GM19467 (cell line): ENCODE measurements around the gene CLEC14A.

Experiments used
- ATAC-seq: cut with Tn5 transposase; IDR thresholded peaks from one replicate; pipeline ENCODE4 v1.9.1; 2021; ENCODE audit warnings: mild to moderate bottlenecking, moderate library complexity; ENCODE audit not compliant: unreplicated experiment

Gene CLEC14A

DNA sequence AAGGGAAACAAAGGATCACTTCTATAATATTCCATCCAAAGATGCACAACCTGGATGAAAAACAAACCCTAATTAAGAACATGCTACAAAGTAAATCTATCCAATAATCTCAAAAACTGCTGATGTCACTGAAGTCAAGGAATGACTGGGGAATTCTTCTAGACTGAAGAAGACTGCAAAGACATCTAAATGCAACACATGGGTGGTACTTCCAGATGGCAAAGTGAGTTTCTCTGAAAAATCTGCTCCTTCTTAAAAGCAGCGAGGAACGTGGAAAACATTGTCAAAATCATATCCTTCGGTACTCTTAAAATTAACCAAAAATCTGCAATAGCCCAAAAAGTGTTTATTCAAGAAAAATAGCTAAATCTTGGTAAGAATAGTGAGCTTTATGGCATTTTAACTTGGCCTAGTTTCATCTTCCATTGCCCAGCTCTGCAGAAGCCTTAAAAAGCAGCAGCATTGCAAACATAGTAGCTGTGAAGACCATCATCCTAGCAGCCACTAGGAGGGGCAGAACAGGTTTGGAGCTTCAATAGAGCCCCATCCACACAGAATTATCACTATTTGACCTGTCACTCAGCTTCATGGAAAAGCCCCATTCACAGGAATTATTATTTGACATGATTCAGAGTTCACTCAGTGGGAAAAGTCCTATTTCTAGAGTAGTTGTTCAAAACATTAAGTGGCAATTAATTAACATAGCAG, 7.4 kb downstream of the CLEC14A start:
- ATAC-seq, result no peak

GRCh38 chr14:38243696-38244240, 12.1 kb downstream of the CLEC14A start:
- no peak for ATAC-seq

GRCh38 chr14:38238878-38239277, 17.0 kb downstream of the CLEC14A start:
- ATAC-seq, result no peak

GRCh38 chr14:38238332-38238731, 17.6 kb downstream of the CLEC14A start:
- no peak for ATAC-seq

DNA sequence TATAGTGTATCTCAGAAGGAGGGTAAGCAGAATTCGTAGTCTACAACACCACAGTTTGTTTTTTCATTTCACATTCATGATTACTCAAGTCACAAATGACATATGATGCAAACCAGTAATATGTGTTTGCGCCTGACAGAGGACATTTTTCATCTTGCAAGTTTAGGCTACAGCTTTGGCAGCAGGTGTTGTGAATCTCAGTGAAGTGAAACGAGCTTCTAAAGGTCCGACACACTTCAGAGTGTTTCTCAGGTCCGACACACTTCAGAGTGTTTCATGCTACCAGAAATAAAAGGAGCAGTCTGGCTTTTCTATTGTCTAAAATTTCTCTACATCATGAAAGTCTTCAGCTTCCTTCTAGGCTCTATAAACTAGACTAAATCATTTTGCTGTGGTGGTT, 22.7 kb downstream of the CLEC14A start:
- no peak for ATAC-seq

DNA sequence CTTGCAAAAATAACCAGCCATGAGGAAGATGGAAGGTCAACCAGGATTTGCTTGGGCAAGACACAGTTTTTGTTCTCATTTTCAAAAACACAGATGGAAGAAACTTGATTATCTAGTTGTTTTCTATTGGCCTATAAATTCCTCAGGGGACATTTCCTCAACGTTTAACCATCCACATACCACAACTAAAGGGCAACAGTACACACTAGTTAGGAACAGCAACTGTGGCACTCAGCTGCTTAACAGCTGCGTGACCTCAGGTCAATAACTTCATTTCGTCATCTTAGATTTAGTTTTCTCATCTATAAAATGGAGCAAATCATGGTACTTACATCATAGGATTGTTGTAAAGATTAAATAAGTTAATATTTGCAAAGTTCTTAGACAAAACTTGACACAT, 29.5 kb downstream of the CLEC14A start:
- ATAC-seq, result no peak

DNA sequence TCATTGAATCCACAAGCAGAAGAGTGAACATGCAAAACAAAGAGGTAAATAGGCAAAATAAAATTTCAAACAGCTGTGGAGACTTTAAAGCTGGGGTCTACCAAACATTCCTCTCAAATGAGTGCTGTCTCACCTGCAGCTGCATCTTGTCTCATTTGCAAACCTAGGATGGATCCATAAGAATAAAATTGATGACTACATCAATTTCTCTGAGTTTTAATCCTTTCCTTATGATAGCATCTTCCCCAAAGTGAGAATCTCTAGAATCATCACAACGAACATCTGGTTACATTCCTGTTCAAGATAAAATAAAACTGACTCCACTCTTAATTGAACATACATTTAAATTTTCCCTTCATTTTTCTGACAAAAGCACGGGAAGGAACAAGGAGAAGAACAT, 29.9 kb downstream of the CLEC14A start:
- ATAC-seq, result no peak

GRCh38 chr14:38224338-38224737, 31.6 kb downstream of the CLEC14A start:
- ATAC-seq, result no peak

DNA sequence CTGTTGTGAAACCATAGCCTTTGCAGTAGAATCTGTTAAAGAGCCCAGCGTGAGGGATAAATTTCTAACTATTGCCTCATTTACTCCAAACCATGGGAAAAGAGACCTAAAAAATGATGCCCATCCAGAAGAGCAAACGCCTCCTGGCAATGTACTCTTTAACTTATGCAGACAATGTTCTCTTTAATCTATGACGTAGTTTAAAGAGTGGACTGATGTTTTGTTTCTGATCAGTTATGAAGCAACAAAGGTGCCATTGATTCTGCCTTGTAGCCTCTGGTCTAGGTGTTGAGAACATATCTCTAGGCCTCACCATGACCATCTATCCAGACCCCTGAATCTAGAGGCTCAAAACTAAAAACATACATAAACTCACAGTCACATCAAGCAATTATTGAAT, 34.8 kb downstream of the CLEC14A start:
- ATAC-seq, result no peak

DNA sequence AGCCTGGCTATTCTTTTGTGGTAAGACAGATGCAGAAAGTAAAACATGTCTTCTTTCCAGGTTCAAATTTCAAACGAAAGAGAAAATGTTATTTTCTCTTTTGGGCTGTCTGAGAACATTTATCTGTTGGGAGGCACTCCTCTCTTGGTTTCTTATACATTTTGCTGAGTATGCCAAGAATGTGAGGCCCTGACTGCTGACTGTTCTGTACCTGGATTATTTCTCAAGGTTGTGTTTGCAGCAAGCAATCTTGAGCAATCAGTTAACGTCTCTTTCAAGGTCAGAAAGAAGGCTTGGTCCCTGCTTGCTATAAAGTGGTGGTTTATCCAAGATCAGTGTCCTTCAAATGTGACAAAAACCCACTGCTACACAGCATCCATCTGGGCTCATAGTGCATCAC, 38.3 kb downstream of the CLEC14A start:
- ATAC-seq, result no peak

- ATAC-seq, result no peak
Measured at GRCh38 chr14:38213001-38213400, 42.9 kb downstream of the CLEC14A start.

DNA sequence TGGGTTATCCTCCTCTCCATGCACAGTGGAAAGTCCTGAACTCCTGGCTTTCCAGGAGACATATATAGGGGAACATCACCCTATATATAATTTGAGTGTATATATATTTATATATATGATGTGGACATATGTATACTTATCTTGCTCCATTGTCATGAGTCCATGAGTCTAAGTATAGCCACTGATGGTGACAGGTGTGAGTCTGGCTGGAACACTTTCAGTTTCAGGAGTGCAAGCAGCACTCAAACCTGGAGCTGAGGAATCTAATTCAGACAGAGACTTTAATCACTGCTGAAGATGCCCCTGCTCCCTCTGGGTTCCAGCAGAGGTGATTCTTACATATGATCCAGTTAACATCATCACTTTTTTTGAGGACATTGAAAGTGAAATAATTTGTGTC, 43.8 kb downstream of the CLEC14A start:
- ATAC-seq, result no peak

GRCh38 chr14:38211255-38211735, 44.6 kb downstream of the CLEC14A start:
- no peak for ATAC-seq

GRCh38 chr14:38210587-38211216, 45.2 kb downstream of the CLEC14A start:
- ATAC-seq, result no peak

DNA sequence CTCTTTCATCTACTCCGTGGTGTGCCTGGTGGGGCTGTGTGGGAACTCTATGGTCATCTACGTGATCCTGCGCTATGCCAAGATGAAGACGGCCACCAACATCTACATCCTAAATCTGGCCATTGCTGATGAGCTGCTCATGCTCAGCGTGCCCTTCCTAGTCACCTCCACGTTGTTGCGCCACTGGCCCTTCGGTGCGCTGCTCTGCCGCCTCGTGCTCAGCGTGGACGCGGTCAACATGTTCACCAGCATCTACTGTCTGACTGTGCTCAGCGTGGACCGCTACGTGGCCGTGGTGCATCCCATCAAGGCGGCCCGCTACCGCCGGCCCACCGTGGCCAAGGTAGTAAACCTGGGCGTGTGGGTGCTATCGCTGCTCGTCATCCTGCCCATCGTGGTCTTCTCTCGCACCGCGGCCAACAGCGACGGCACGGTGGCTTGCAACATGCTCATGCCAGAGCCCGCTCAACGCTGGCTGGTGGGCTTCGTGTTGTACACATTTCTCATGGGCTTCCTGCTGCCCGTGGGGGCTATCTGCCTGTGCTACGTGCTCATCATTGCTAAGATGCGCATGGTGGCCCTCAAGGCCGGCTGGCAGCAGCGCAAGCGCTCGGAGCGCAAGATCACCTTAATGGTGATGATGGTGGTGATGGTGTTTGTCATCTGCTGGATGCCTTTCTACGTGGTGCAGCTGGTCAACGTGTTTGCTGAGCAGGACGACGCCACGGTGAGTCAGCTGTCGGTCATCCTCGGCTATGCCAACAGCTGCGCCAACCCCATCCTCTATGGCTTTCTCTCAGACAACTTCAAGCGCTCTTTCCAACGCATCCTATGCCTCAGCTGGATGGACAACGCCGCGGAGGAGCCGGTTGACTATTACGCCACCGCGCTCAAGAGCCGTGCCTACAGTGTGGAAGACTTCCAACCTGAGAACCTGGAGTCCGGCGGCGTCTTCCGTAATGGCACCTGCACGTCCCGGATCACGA, 46.0 kb downstream of the CLEC14A start:
- ATAC-seq, result no peak

GRCh38 chr14:38208618-38209562, 47.0 kb downstream of the CLEC14A start:
- ATAC-seq, result no peak

GRCh38 chr14:38207736-38208617, 47.9 kb downstream of the CLEC14A start, which contains the start of gene SSTR1:
Gene SSTR1, plus strand, starts transcription at chr14:38207904. Its CDS starts 1,486 bp downstream, at chr14:38209390.
- no peak for ATAC-seq

DNA sequence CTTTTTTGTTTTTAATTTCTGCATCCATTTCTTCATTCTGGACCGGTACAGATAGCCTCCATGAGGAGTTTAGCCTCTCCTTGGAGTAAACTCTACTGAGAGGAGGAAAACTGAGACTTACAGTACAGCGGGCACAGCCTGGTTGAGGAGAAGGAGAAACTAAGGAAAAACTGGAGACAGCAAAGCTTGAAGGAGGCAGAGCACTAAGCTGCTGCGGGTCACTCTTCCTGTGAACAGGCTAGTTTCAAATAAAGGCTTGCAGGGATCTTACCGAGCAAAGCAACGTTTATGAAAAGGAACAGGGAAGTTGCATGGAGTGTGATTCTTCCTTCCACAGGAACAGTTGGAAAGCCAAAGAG, 48.5 kb downstream of the CLEC14A start:
- no peak for ATAC-seq
